ENCODE measurements around the gene VKORC1L1. TPM values are rescaled to one million over a fixed set of nuclear protein-coding genes. Genes with fewer than 3 reads are reported as not detected.
A peak's percentile ranks its signal among the peaks of the same experiment; 100 is the strongest.
"Not testable (repeated sequence)": the region's sequence is repeated elsewhere in the genome, so short reads cannot be mapped to it uniquely, and the experiment has no call there.

The VKORC1L1 gene
- 25.9 and 27.4 TPM in 2 replicates for total RNA-seq

DNA sequence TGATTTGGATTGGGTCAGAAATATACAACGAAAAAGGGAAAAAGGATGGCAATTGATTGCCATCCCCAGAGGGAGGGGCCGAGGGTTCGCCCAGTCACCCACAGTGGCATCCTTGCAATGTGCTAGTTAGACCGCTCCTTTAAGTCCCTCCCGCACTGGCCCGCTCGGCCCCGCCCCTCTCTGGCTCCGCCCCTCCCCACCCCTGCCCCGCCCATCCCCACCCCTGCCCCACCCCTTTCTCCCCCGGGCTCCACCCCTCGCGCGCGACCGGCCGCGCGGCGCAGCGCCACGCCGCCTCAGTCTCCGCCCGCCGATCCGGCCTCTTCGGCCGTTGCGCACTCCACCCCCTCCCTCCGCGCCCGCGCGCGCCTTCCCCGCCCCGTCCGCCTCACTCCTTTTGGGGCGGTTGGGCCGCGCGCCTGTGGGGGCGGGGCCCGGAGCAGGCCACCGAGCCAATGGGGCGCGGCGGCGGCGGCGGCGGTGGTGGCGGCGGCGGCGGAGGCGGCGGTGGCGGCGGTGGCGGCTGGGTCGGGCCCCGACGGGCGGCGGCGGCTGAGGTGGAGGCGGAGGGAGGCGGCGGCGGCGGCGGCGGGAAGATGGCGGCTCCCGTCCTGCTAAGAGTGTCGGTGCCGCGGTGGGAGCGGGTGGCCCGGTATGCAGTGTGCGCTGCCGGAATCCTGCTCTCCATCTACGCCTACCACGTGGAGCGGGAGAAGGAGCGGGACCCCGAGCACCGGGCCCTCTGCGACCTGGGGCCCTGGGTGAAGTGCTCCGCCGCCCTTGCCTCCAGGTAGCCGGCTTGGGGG is at the start of gene VKORC1L1:
TSS of gene VKORC1L1 (plus strand) at position 299 of the 806 bp plus-strand sequence. CDS start at position 597, 298 bp downstream.
- peaks cover 5% of the 10 kb centered on the region for H3K4me1 Mint-ChIP-seq (ENCODE audit: low read depth)
- H3K36me3 Mint-ChIP-seq (ENCODE audit: low read depth), result peaks cover 3% of the 10 kb centered on the region
- no peaks in the 10 kb centered on the region for H3K9me3 Mint-ChIP-seq
- peak within 1 kb of the TSS; percentile 84 for H3K4me3 Mint-ChIP-seq (ENCODE audit: low read depth)
- H3K27me3 Mint-ChIP-seq (ENCODE audit: low read depth), result no peaks in the 10 kb centered on the region
- intact Hi-C loops (cut with micrococcal nuclease), result loop anchor here (2.0 to 5.0 kb wide), 5 partner anchors 102 to 1429 kb away; partner anchors contain the start of genes SBDS and TYW1
- peak within 1 kb of the TSS; percentile 72 for H3K27ac Mint-ChIP-seq
- DNase-seq (ENCODE audit: low spot score), result peak; percentile 92

DNA sequence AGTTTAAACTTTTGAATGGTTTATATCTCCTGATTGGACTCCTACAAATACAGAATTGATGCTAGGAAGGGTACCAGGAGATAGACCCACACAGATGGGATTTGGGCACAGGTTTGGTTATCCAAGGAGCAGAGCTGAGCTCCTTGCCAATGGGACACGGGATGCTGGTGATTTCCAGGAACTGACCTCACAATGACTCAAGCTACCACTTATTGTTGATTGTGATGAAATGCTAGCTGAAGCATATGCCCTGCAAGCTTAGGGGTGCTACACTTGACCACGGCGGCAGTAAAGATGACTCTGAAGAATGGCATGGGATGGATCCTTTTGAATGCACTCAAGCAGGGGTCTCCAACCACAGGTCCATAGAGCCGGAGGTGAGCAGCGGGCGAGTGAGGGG is 45.5 kb upstream of the VKORC1L1 start:
- intact Hi-C loops (cut with micrococcal nuclease), result no loop called here
- Mint-ChIP-seq H3K36me3 (ENCODE audit: low read depth) (no peaks in the 10 kb centered on the region), H3K27ac (no peak overlapping the region), H3K4me1 (ENCODE audit: low read depth) (no peaks in the 10 kb centered on the region), H3K4me3 (ENCODE audit: low read depth) (no peak overlapping the region), H3K9me3 (no peaks in the 10 kb centered on the region), H3K27me3 (ENCODE audit: low read depth) (no peaks in the 10 kb centered on the region)
- no peak for DNase-seq (ENCODE audit: low spot score)

DNA sequence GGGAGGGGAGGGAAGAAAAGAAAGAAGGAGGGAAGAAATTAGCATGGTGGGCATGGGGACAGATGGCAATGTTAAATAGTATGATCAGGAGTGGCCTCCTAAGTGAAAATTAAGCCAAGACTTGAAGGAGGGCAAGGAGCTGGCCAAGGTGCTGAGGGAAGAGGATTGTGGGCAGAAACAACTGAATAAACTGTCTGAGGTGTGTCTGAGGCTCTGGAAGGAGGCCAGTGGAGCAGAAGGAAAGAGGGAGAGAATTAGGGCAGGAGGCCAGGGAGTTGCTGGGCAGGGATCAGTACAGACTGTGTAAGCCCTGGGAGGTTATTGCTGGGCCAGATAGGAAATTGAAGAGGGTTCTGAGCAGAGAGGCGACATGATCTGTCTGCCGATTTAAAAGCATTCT is 40.6 kb upstream of the VKORC1L1 start:
- Mint-ChIP-seq H3K36me3 (ENCODE audit: low read depth) (no peaks in the 10 kb centered on the region), H3K9me3 (no peaks in the 10 kb centered on the region), H3K4me3 (ENCODE audit: low read depth) (no peak overlapping the region), H3K27ac (no peak overlapping the region), H3K4me1 (ENCODE audit: low read depth) (peaks cover 16% of the 10 kb centered on the region), H3K27me3 (ENCODE audit: low read depth) (no peaks in the 10 kb centered on the region)
- intact Hi-C loops (cut with micrococcal nuclease), result no loop called here
- DNase-seq (ENCODE audit: low spot score), result no peak

DNA sequence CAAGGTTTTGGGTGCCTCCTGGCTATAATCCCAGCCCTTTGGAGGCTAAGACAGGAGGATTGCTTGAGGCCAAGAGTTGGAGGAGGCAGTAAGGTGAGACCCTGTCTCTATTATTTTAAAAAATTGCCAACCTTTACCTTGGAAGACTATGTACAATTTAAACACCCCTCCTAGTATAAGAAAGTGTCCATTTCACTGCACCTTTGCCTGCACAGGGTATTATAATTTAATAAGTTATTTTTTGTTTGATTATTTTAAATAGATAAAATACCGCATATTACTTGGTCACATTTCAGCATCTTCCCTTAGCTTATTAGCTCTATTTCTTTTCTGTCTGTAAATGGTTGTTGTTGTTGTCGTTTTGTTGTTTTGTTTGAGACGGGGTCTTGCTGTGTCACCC is 36.2 kb upstream of the VKORC1L1 start:
- intact Hi-C loops (cut with micrococcal nuclease); H3K27ac Mint-ChIP-seq; H3K4me3 Mint-ChIP-seq (ENCODE audit: low read depth): not testable (repeated sequence)

DNA sequence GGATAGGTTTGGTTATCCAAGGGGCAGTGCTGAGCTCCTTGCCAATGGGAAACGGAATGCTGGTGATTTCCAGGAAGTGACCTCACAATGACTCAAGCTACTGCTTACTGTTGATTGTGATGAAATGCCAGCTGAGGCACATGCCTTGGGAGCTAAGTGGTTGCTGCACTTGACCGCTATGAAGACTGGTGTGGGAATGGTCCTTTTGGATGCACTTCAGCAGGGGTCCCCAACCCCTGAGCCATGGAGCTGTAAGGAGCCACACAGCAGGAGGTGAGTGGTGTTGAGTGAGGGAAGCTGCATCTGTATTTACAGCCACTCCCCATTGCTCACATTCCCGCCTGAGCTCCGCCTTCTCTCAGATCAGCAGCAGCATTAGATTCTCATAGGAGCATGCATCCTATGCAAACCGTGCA is 35.3 kb upstream of the VKORC1L1 start:
- H3K4me3 Mint-ChIP-seq (ENCODE audit: low read depth); H3K27me3 Mint-ChIP-seq (ENCODE audit: low read depth); H3K9me3 Mint-ChIP-seq; H3K36me3 Mint-ChIP-seq (ENCODE audit: low read depth); intact Hi-C loops (cut with micrococcal nuclease); H3K27ac Mint-ChIP-seq; DNase-seq (ENCODE audit: low spot score): not testable (repeated sequence)
- peaks cover 16% of the 10 kb centered on the region for H3K4me1 Mint-ChIP-seq (ENCODE audit: low read depth)

More for the DNA sequence above, 36.2 kb upstream of the VKORC1L1 start:
- DNase-seq (ENCODE audit: low spot score); H3K9me3 Mint-ChIP-seq; H3K27me3 Mint-ChIP-seq (ENCODE audit: low read depth); H3K36me3 Mint-ChIP-seq (ENCODE audit: low read depth): not testable (repeated sequence)
- peaks cover 16% of the 10 kb centered on the region for H3K4me1 Mint-ChIP-seq (ENCODE audit: low read depth)

DNA sequence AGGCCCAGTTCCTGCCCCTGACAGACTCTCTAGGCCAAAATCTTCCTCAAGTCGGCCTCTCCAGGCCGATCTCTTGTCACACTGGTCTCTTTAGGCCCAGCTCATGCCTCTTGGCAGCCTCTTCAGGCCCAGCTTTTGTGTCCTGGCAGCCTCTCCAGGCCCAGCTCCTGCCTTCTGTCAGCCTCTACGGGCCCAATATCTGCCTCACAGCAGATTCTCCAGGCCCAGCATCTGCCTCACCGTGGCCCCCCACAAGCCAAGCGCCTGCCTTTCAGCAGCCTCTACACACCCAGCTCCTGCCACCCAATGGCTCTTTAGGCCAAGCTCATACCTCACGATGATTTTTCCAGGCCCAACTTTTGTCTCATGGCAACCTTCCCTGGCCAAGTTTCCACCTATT is 33.0 kb upstream of the VKORC1L1 start:
- no peak overlapping the region for H3K4me3 Mint-ChIP-seq (ENCODE audit: low read depth)
- H3K4me1 Mint-ChIP-seq (ENCODE audit: low read depth), result peaks cover 14% of the 10 kb centered on the region
- peaks cover 2% of the 10 kb centered on the region for H3K27me3 Mint-ChIP-seq (ENCODE audit: low read depth)
- intact Hi-C loops (cut with micrococcal nuclease), result no loop called here
- no peak for DNase-seq (ENCODE audit: low spot score)
- no peaks in the 10 kb centered on the region for H3K9me3 Mint-ChIP-seq
- H3K27ac Mint-ChIP-seq, result no peak overlapping the region
- no peaks in the 10 kb centered on the region for H3K36me3 Mint-ChIP-seq (ENCODE audit: low read depth)

DNA sequence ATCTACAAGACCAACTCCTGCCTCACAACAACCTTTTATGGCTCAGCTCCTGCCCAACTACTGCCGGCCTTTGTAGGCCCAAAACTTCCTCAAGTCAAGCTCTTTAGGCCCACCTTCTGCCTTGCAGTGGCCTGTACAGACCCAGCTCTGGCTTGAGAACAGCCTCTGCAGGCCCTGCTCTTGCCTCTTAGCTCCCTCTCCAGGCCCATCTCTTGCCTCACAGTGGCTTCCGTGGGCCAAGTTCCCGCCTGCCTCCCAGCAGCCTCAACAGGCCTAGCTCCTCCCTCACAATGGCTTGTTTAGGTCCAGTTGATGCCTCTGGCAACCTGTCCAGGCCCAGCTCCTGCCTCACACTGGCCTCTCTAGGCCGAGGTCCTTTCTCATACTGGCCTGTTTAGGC is 32.4 kb upstream of the VKORC1L1 start:
- intact Hi-C loops (cut with micrococcal nuclease), result no loop called here
- H3K27ac Mint-ChIP-seq, result no peak overlapping the region
- no peak for DNase-seq (ENCODE audit: low spot score)
- no peaks in the 10 kb centered on the region for H3K9me3 Mint-ChIP-seq
- H3K4me1 Mint-ChIP-seq (ENCODE audit: low read depth), result peaks cover 8% of the 10 kb centered on the region
- no peaks in the 10 kb centered on the region for H3K36me3 Mint-ChIP-seq (ENCODE audit: low read depth)
- peaks cover 2% of the 10 kb centered on the region for H3K27me3 Mint-ChIP-seq (ENCODE audit: low read depth)
- H3K4me3 Mint-ChIP-seq (ENCODE audit: low read depth), result no peak overlapping the region

DNA sequence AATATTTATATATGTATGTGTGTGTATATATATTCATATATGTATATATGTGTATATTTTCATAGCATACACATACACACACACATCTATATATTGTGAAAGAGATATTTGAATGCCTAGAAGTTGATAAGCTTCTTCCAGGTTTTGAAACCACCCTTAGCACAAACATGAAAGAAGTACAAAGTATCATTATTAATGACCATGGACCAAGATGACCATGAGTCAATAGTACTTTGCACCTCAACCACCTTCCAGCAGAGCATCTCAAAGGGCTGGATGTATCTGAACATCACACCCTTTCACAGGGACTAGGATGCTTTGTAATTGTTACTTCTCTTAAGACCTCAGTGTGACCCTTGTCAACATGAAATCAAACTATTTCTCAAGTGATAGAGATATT is 29.3 kb upstream of the VKORC1L1 start:
- H3K4me3 Mint-ChIP-seq (ENCODE audit: low read depth); H3K36me3 Mint-ChIP-seq (ENCODE audit: low read depth); intact Hi-C loops (cut with micrococcal nuclease); DNase-seq (ENCODE audit: low spot score); H3K27me3 Mint-ChIP-seq (ENCODE audit: low read depth); H3K4me1 Mint-ChIP-seq (ENCODE audit: low read depth); H3K9me3 Mint-ChIP-seq; H3K27ac Mint-ChIP-seq: not testable (repeated sequence)

DNA sequence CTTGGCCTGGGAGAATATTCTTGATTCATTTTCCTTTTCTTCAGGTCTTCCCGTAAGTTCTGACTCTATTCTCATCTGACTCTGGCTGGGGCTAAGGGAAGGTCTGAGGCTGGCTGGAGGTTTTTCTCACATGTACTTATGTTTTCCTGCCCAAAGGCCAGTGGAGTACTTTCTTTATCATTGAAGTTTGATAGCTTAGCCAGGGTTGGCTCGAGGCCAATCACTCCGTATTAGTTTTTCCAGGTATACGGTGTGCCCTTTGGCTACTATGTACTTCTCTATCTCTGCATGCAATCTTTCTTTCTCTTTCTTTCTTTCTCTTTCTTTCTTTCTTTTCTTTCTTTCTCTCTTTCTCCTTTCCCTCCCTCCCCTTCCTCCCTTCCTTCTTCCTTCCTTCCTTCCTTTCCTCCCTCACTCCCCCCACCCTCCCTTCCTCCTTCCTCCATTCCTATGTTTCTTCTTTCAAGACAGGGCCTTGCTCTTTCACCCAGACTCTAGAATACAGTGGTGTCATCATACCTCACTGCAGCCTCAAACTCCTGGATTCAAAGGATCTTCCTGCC is 26.8 kb upstream of the VKORC1L1 start:
- no peak overlapping the region for H3K27ac Mint-ChIP-seq
- no peak overlapping the region for H3K4me3 Mint-ChIP-seq (ENCODE audit: low read depth)
- H3K9me3 Mint-ChIP-seq, result no peaks in the 10 kb centered on the region
- no peaks in the 10 kb centered on the region for H3K4me1 Mint-ChIP-seq (ENCODE audit: low read depth)
- H3K27me3 Mint-ChIP-seq (ENCODE audit: low read depth), result peaks cover 2% of the 10 kb centered on the region
- intact Hi-C loops (cut with micrococcal nuclease), result no loop called here
- DNase-seq (ENCODE audit: low spot score), result no peak
- no peaks in the 10 kb centered on the region for H3K36me3 Mint-ChIP-seq (ENCODE audit: low read depth)

DNA sequence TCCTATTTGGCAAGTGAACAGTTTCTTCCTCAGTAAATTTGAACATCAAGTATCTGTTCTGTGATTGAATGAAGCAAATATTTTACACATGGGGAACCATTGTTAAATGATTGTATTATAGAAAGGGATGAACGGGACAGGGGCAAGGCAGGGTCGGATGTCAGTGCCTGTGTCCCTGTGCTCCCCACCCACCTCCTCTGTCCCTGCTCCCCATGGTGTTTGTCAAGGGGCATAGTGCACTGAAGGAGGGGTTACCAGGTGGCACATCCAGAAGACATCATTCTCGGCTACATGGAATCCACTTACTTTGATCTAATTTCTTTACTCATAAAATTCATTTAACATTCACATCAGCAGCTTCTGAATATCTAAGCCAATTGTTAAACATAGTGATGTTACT is 19.4 kb upstream of the VKORC1L1 start:
- H3K4me1 Mint-ChIP-seq (ENCODE audit: low read depth); H3K9me3 Mint-ChIP-seq; H3K4me3 Mint-ChIP-seq (ENCODE audit: low read depth); H3K36me3 Mint-ChIP-seq (ENCODE audit: low read depth); intact Hi-C loops (cut with micrococcal nuclease); H3K27ac Mint-ChIP-seq; DNase-seq (ENCODE audit: low spot score); H3K27me3 Mint-ChIP-seq (ENCODE audit: low read depth): not testable (repeated sequence)

DNA sequence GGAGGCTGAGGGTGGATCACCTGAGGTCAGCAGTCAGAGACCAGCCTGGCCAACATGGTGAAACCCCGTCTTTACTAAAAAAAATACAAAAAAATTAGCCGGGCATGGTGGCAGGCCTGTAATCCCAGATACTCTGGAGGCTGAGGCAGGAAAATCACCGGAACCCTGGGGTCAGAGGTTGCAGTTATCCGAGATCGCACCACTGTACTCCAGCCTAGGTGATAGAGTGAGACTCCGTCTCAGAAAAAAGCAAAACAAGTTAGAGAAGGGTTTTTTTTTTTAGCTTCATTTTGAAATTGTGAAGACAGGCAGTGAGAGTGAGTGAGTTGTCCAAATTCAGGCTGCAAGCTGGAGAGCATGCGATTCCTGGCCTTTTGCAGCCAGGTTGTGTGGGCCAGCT is 19.0 kb upstream of the VKORC1L1 start:
- H3K27me3 Mint-ChIP-seq (ENCODE audit: low read depth); DNase-seq (ENCODE audit: low spot score); H3K27ac Mint-ChIP-seq; H3K4me3 Mint-ChIP-seq (ENCODE audit: low read depth); H3K4me1 Mint-ChIP-seq (ENCODE audit: low read depth); H3K9me3 Mint-ChIP-seq; H3K36me3 Mint-ChIP-seq (ENCODE audit: low read depth); intact Hi-C loops (cut with micrococcal nuclease): not testable (repeated sequence)

DNA sequence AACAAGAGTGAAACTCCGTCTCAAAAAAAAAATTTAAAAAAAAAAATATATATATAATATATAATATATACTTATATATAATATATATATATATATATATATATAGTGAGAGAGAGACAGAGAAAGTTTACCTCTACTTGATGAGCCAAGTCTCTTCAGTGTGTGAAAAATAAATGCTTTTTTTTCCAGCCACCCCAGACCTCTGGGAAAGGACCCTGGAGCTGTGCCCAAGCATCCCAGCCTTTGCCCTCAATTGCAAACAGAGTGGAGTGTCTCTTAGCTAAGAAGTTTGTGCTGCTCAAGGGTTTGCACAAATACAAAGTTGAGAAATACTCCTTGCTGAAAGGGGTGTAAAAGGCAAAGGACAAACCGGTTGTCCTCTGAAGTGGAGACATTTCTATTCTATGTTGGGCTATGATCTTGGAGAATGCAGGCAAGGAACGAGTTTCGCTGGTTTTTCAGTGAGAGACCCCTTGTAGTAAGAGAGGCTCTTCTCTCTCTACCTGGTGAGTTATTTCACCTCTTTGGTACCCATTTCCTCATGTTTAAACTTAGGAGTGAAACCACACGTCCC is 15.5 kb upstream of the VKORC1L1 start:
- H3K27me3 Mint-ChIP-seq (ENCODE audit: low read depth); H3K4me3 Mint-ChIP-seq (ENCODE audit: low read depth); H3K9me3 Mint-ChIP-seq; DNase-seq (ENCODE audit: low spot score); H3K4me1 Mint-ChIP-seq (ENCODE audit: low read depth); H3K36me3 Mint-ChIP-seq (ENCODE audit: low read depth); intact Hi-C loops (cut with micrococcal nuclease); H3K27ac Mint-ChIP-seq: not testable (repeated sequence)

DNA sequence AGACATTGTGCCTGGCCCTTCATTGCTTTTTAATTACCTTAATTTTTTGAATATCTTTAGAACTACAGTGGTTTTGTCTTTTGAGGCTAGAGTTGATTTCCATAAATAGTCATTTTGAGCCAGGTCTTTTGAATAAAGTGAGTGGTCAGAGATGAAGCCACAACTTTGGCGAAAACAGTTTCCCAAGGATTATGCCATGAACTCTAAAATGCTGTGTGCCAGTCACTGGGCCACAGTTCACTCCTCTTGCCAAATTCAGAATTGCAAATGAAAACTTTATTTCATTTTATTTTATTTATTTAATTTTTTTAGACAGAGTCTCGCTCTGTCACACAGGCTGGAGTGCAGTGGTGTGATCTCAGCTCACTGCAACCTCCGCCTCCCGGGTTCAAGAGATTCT is 14.2 kb upstream of the VKORC1L1 start:
- H3K27me3 Mint-ChIP-seq (ENCODE audit: low read depth); H3K27ac Mint-ChIP-seq; intact Hi-C loops (cut with micrococcal nuclease); H3K4me1 Mint-ChIP-seq (ENCODE audit: low read depth); H3K36me3 Mint-ChIP-seq (ENCODE audit: low read depth); DNase-seq (ENCODE audit: low spot score); H3K4me3 Mint-ChIP-seq (ENCODE audit: low read depth); H3K9me3 Mint-ChIP-seq: not testable (repeated sequence)

Data from activated T-helper 2 cell treated with anti-CD3 and anti-CD28 coated beads, Interferon-gamma antibody, Interleukin-2, Interleukin-4, amounts not matched to agents 10 μg/mL and 5 μg/mL and 100 μg/mL, durations not matched to agents 14 hours and 24 hours and 36 hours (primary cell).